GM21529 (cell line): ENCODE data around the gene SAE1.

ENCODE experiments used
- ATAC-seq: cut with Tn5 transposase; IDR thresholded peaks from one replicate; pipeline ENCODE4 v1.9.1; 2021; ENCODE audit not compliant: unreplicated experiment

The SAE1 gene

GRCh38 chr19:47258895-47259555 is 128.4 kb downstream of the SAE1 start:
- ATAC-seq = no peak
